Suprapubic skin (tissue), 3 donors: Measurements from ENCODE around the gene SYT2.

Experiments used
- CTCF ChIP-seq, 2 donors: fragments of 200-600 bp in 1 of 2; fragments of 450-650 bp in 1 of 2; sonication (generic) in 1 of 2; IDR thresholded peaks; one replicate each; pipeline ENCODE4 v1.5.1; 2016 to 2019; ENCODE audit warnings: antibody characterized with exemption in 2 of 2, mild to moderate bottlenecking in 1 of 2, moderate library complexity in 1 of 2
- EP300 ChIP-seq: sonication (generic); formaldehyde crosslinking; IDR thresholded peaks from one replicate; pipeline ENCODE4 v1.6.1; 2017; ENCODE audit warnings: antibody characterized with exemption
- POLR2A ChIP-seq, 2 donors: fragments of 450-650 bp; IDR thresholded peaks; one replicate each; pipeline ENCODE4 v1.6.1; 2017; ENCODE audit warnings: antibody characterized with exemption in 2 of 2, mild to moderate bottlenecking in 2 of 2, moderate library complexity in 2 of 2

GRCh38 chr1:202593845-202594244 lies 116.4 kb downstream of the SYT2 start:
- no peak for TF ChIP-seq POLR2A (IDR thresholded peaks at IDR 0.05)
- TF ChIP-seq EP300, result no peak
- no peak for TF ChIP-seq CTCF (IDR thresholded peaks at IDR 0.05)
